Neural cell (in vitro differentiated cells): ENCODE results near the gene UMAD1.

ENCODE experiments used
- CTCF ChIP-seq: fragments of 450-650 bp; IDR thresholded peaks from 2 replicates; pipeline ENCODE4 v1.5.1; 2014; ENCODE audit warnings: antibody characterized with exemption, mild to moderate bottlenecking, moderate library complexity; ENCODE audit not compliant: poor library complexity, severe bottlenecking
- EP300 ChIP-seq: fragments of 450-650 bp; conservative IDR thresholded peaks from 2 replicates; pipeline ENCODE4 v1.6.1; 2014; ENCODE audit warnings: antibody characterized with exemption, mild to moderate bottlenecking, moderate library complexity; ENCODE audit not compliant: poor library complexity, severe bottlenecking
- EZH2 ChIP-seq: fragments of 200-600, 300-800 bp; shearing (Covaris generic), sonication (generic); IDR thresholded peaks from 2 replicates; pipeline ENCODE4 v1.6.1; 2014; ENCODE audit warnings: antibody characterized with exemption, low read length, borderline replicate concordance, mild to moderate bottlenecking; ENCODE audit not compliant: insufficient read depth, poor library complexity, severe bottlenecking
- MXI1 ChIP-seq: fragments of 450-650 bp; conservative IDR thresholded peaks from 2 replicates; pipeline ENCODE4 v1.6.1; 2014; ENCODE audit warnings: antibody characterized with exemption, mild to moderate bottlenecking; ENCODE audit not compliant: poor library complexity, severe bottlenecking
- POLR2AphosphoS5 ChIP-seq: IDR thresholded peaks from 2 replicates; pipeline ENCODE4 v1.6.1; 2012
- RAD21 ChIP-seq: fragments of 450-650 bp; conservative IDR thresholded peaks from 2 replicates; pipeline ENCODE4 v1.6.1; 2014; ENCODE audit warnings: antibody characterized with exemption, mild to moderate bottlenecking, moderate library complexity
- SMC3 ChIP-seq: fragments of 450-650 bp; conservative IDR thresholded peaks from 2 replicates; pipeline ENCODE4 v1.6.1; 2014; ENCODE audit warnings: antibody characterized with exemption, mild to moderate bottlenecking, moderate library complexity; ENCODE audit not compliant: poor library complexity
- TAF1 ChIP-seq: IDR thresholded peaks from 2 replicates; pipeline ENCODE4 v1.6.1; 2012; ENCODE audit warnings: low read depth
- TF ChIP-seq, protein P1 (sequence below): IDR thresholded peaks from 2 replicates; pipeline ENCODE4 v1.6.1; 2012; ENCODE audit warnings: borderline replicate concordance

DNA sequence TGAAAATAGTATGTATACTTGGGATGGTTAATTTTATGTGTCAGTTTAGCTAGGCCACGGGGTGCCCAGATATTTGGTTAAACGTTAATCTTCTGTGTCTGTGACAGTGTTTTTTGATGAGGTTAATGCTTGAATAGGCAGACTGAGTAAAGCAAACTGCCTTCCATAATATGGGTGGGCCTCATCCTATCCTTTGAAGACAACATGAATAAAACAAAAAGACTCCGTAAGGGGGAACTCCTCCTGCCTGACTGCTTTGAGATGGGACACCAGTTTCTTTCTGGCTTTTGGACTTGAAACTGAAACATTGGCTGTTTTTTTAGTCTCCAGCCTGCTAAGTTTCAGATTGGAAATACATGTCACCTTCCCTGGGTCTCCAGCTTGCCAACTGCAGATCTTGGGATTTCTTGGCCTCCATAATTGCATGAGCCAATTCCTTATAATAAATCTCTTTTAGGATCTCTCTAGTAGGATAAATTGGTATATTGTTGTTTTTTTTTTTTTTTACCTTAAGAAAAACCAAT, 268.1 kb downstream of the UMAD1 start:
- TF ChIP-seq EZH2, result no peak
- TF ChIP-seq POLR2AphosphoS5, result no peak
- no peak for TF ChIP-seq MXI1
- no peak for TF ChIP-seq EP300
- no peak for TF ChIP-seq CTCF
- no peak for TF ChIP-seq SMC3
- TF ChIP-seq, protein P1, sequence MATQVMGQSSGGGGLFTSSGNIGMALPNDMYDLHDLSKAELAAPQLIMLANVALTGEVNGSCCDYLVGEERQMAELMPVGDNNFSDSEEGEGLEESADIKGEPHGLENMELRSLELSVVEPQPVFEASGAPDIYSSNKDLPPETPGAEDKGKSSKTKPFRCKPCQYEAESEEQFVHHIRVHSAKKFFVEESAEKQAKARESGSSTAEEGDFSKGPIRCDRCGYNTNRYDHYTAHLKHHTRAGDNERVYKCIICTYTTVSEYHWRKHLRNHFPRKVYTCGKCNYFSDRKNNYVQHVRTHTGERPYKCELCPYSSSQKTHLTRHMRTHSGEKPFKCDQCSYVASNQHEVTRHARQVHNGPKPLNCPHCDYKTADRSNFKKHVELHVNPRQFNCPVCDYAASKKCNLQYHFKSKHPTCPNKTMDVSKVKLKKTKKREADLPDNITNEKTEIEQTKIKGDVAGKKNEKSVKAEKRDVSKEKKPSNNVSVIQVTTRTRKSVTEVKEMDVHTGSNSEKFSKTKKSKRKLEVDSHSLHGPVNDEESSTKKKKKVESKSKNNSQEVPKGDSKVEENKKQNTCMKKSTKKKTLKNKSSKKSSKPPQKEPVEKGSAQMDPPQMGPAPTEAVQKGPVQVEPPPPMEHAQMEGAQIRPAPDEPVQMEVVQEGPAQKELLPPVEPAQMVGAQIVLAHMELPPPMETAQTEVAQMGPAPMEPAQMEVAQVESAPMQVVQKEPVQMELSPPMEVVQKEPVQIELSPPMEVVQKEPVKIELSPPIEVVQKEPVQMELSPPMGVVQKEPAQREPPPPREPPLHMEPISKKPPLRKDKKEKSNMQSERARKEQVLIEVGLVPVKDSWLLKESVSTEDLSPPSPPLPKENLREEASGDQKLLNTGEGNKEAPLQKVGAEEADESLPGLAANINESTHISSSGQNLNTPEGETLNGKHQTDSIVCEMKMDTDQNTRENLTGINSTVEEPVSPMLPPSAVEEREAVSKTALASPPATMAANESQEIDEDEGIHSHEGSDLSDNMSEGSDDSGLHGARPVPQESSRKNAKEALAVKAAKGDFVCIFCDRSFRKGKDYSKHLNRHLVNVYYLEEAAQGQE, result no peak
- no peak for TF ChIP-seq RAD21
- TF ChIP-seq TAF1, result no peak
